GM19239 (cell line): ENCODE measurements around the gene FARP2.

ENCODE experiments used
- DNase-seq: peaks from one replicate; pipeline ENCODE4 v3.0.0; 2011; ENCODE audit warnings: low spot score; ENCODE audit not compliant: insufficient read length
- FAIRE-seq: peaks from 2 replicates; lab custom pipeline; 2011; peaks lifted over from hg19 to GRCh38; lab: Jason Lieb, UNC

The FARP2 gene

GRCh38 chr2:241324775-241325174 is 31.3 kb upstream of the FARP2 start:
- no peak for DNase-seq
- no peak for FAIRE-seq

GRCh38 chr2:241325257-241325656 is 30.8 kb upstream of the FARP2 start:
- DNase-seq (no peak), FAIRE-seq (no peak)

- no peak for FAIRE-seq
Observed at GRCh38 chr2:241329669-241330615, 26.1 kb upstream of the FARP2 start.

GRCh38 chr2:241330616-241330981 is 25.5 kb upstream of the FARP2 start:
- FAIRE-seq (no peak), DNase-seq (no peak)

More at GRCh38 chr2:241329669-241330615, 26.1 kb upstream of the FARP2 start:
- DNase-seq, result no peak

GRCh38 chr2:241334813-241335212 is 21.3 kb upstream of the FARP2 start:
- no peak for FAIRE-seq

GRCh38 chr2:241339839-241340630 is 16.1 kb upstream of the FARP2 start:
- DNase-seq, result no peak
- no peak for FAIRE-seq

More at GRCh38 chr2:241334813-241335212, 21.3 kb upstream of the FARP2 start:
- DNase-seq, result no peak

- no peak for FAIRE-seq
- DNase-seq, result no peak
Observed at GRCh38 chr2:241340631-241341163, 15.4 kb upstream of the FARP2 start.

GRCh38 chr2:241344925-241345651 is 11.0 kb upstream of the FARP2 start:
- FAIRE-seq, result no peak
- no peak for DNase-seq

GRCh38 chr2:241349941-241350340 is 6.1 kb upstream of the FARP2 start:
- DNase-seq (no peak), FAIRE-seq (no peak)

- FAIRE-seq, result no peak
- DNase-seq, result no peak
Observed at GRCh38 chr2:241350530-241350877, 5.6 kb upstream of the FARP2 start.

GRCh38 chr2:241350878-241351639 is 5.0 kb upstream of the FARP2 start:
- FAIRE-seq (no peak), DNase-seq (no peak)

- DNase-seq (no peak), FAIRE-seq (no peak)
Observed at GRCh38 chr2:241351640-241352031, 4.4 kb upstream of the FARP2 start.

GRCh38 chr2:241352227-241352626 is 3.9 kb upstream of the FARP2 start:
- no peak for FAIRE-seq

GRCh38 chr2:241354668-241355658 is 1.1 kb upstream of the FARP2 start:
- DNase-seq (peak; percentile 19), FAIRE-seq (no peak)

More at GRCh38 chr2:241352227-241352626, 3.9 kb upstream of the FARP2 start:
- no peak for DNase-seq

- DNase-seq (no peak), FAIRE-seq (peak; percentile 92)
Observed at GRCh38 chr2:241356871-241357260, 781 bp downstream of the FARP2 start.

GRCh38 chr2:241357531-241357930 is 1.4 kb downstream of the FARP2 start:
- no peak for DNase-seq

GRCh38 chr2:241358470-241358869 is 2.4 kb downstream of the FARP2 start:
- FAIRE-seq (peak; percentile 91), DNase-seq (peak; percentile 31)

More at GRCh38 chr2:241357531-241357930, 1.4 kb downstream of the FARP2 start:
- no peak for FAIRE-seq

GRCh38 chr2:241359481-241360045 is 3.5 kb downstream of the FARP2 start:
- DNase-seq, result no peak

More at GRCh38 chr2:241359481-241360045, 3.5 kb downstream of the FARP2 start:
- FAIRE-seq, result no peak
